ENCODE results near the gene CEACAM6. TPM values are rescaled to one million over a fixed set of nuclear protein-coding genes. Genes with fewer than 3 reads are reported as not detected.

CEACAM6 gene
- total RNA-seq, 1 donor from 2014 or later = not detected

GRCh38 chr19:41810301-41810700 is 55.0 kb downstream of the CEACAM6 start:
- no peak overlapping the region for H3K27ac Mint-ChIP-seq
- H3K4me3 Mint-ChIP-seq = no peak overlapping the region
- TF ChIP-seq CTCF (IDR thresholded peaks at IDR 0.05; ENCODE audit: unreplicated experiment) = no peak
- H3K27me3 Mint-ChIP-seq (ENCODE audit: low read depth) = no peaks in the 10 kb centered on the region
- DNase-seq (ENCODE audit: low spot score in 2 of 2, unreplicated experiment in 2 of 2) = no peak
- peaks cover 42% of the 10 kb centered on the region for H3K9me3 Mint-ChIP-seq
- no peaks in the 10 kb centered on the region for H3K36me3 Mint-ChIP-seq
- no peaks in the 10 kb centered on the region for H3K4me1 Mint-ChIP-seq

GRCh38 chr19:41811036-41811435 is 55.7 kb downstream of the CEACAM6 start:
- peaks cover 39% of the 10 kb centered on the region for H3K9me3 Mint-ChIP-seq
- no peak overlapping the region for H3K4me3 Mint-ChIP-seq
- H3K36me3 Mint-ChIP-seq = no peaks in the 10 kb centered on the region
- H3K4me1 Mint-ChIP-seq = no peaks in the 10 kb centered on the region
- no peak for DNase-seq (ENCODE audit: low spot score in 2 of 2, unreplicated experiment in 2 of 2)
- TF ChIP-seq CTCF (IDR thresholded peaks at IDR 0.05; ENCODE audit: unreplicated experiment) = no peak
- no peaks in the 10 kb centered on the region for H3K27me3 Mint-ChIP-seq (ENCODE audit: low read depth)
- H3K27ac Mint-ChIP-seq = no peak overlapping the region

- Mint-ChIP-seq H3K4me1 (no peaks in the 10 kb centered on the region), H3K9me3 (peaks cover 39% of the 10 kb centered on the region), H3K36me3 (no peaks in the 10 kb centered on the region), H3K4me3 (no peak overlapping the region), H3K27ac (no peak overlapping the region), H3K27me3 (ENCODE audit: low read depth) (no peaks in the 10 kb centered on the region)
- no peak for TF ChIP-seq CTCF (IDR thresholded peaks at IDR 0.05; ENCODE audit: unreplicated experiment)
- DNase-seq (ENCODE audit: low spot score in 2 of 2, unreplicated experiment in 2 of 2) = no peak
Measured at GRCh38 chr19:41811981-41812380, 56.7 kb downstream of the CEACAM6 start.

GRCh38 chr19:41813911-41814310 is 58.6 kb downstream of the CEACAM6 start:
- H3K36me3 Mint-ChIP-seq = no peaks in the 10 kb centered on the region
- TF ChIP-seq CTCF (IDR thresholded peaks at IDR 0.05; ENCODE audit: unreplicated experiment) = no peak
- H3K4me3 Mint-ChIP-seq = no peak overlapping the region
- H3K9me3 Mint-ChIP-seq = peaks cover 38% of the 10 kb centered on the region
- no peak for DNase-seq (ENCODE audit: low spot score in 2 of 2, unreplicated experiment in 2 of 2)
- H3K27ac Mint-ChIP-seq = no peak overlapping the region
- H3K27me3 Mint-ChIP-seq (ENCODE audit: low read depth) = no peaks in the 10 kb centered on the region
- H3K4me1 Mint-ChIP-seq = no peaks in the 10 kb centered on the region

- H3K9me3 Mint-ChIP-seq = peaks cover 39% of the 10 kb centered on the region
- H3K4me3 Mint-ChIP-seq = no peak overlapping the region
- H3K4me1 Mint-ChIP-seq = no peaks in the 10 kb centered on the region
- no peak for TF ChIP-seq CTCF (IDR thresholded peaks at IDR 0.05; ENCODE audit: unreplicated experiment)
- H3K36me3 Mint-ChIP-seq = no peaks in the 10 kb centered on the region
- H3K27me3 Mint-ChIP-seq (ENCODE audit: low read depth) = no peaks in the 10 kb centered on the region
- no peak for DNase-seq (ENCODE audit: low spot score in 2 of 2, unreplicated experiment in 2 of 2)
- no peak overlapping the region for H3K27ac Mint-ChIP-seq
Measured at GRCh38 chr19:41815301-41815700, 60.0 kb downstream of the CEACAM6 start.

GRCh38 chr19:41816761-41817160 is 61.4 kb downstream of the CEACAM6 start:
- no peak for DNase-seq (ENCODE audit: low spot score in 2 of 2, unreplicated experiment in 2 of 2)

More at GRCh38 chr19:41816761-41817160, 61.4 kb downstream of the CEACAM6 start:
- Mint-ChIP-seq H3K4me1 (no peaks in the 10 kb centered on the region), H3K4me3 (no peak overlapping the region), H3K36me3 (peaks cover 3% of the 10 kb centered on the region), H3K27ac (no peak overlapping the region), H3K27me3 (ENCODE audit: low read depth) (no peaks in the 10 kb centered on the region), H3K9me3 (peaks cover 44% of the 10 kb centered on the region)
- TF ChIP-seq CTCF (IDR thresholded peaks at IDR 0.05; ENCODE audit: unreplicated experiment) = no peak
